ENCODE measurements around the gene CROCC.
"Not testable (repeated sequence)": the region's sequence is repeated elsewhere in the genome, so short reads cannot be mapped to it uniquely, and the experiment has no call there.

CROCC gene

GRCh38 chr1:16897653-16898052 is 24.1 kb upstream of the CROCC start:
- not testable (repeated sequence) for DNase-seq (ENCODE audit: low read depth in 2 of 2)

DNA sequence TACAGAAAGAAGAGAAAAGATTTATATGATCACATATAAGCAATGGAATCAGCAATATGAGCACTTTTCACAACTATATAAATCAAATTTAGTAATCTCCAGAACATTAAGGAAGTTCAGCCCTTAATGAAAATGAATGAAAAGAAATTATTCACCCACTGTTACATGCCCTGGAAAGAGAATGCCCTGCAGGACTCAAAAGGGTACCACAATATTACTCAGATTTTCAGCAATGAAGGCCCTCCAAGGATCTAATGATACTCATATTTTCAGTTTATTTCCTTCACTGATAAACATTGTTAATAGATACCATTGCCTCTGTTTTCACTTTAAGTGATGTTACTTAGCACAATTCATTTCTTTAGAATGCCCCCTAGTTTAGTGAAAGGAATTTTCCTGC is 23.4 kb upstream of the CROCC start:
- DNase-seq (ENCODE audit: low read depth in 2 of 2) = not testable (repeated sequence)

GRCh38 chr1:16899020-16899419 is 22.7 kb upstream of the CROCC start:
- not testable (repeated sequence) for DNase-seq (ENCODE audit: low read depth in 2 of 2)

- no peak for DNase-seq (ENCODE audit: low read depth in 2 of 2)
These were observed 21.0 kb upstream of the CROCC start for GRCh38 chr1:16900751-16901150.

GRCh38 chr1:16901371-16901770 is 20.4 kb upstream of the CROCC start:
- not testable (repeated sequence) for DNase-seq (ENCODE audit: low read depth in 2 of 2)

DNA sequence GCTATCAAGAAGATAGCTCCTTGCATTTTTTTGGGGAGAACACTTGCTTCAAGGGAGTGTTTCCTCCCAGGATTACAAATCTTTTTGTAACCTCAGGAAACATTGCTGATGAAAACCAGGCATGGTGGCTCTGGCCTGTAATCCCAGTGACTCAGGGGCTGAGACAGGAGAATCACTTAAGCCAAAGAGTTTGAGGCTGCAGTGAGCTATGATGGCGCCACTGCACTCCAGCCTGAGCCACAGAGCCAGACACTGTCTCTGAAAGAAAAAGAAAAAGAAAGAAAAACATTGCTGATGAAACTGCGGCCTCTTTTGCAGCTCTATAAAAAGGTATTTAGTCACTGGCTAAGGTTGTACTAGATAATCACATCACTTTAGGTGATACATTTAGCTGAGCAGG is 18.7 kb upstream of the CROCC start:
- DNase-seq (ENCODE audit: low read depth in 2 of 2) = peak in 1 of 2 experiments; percentile 42

DNA sequence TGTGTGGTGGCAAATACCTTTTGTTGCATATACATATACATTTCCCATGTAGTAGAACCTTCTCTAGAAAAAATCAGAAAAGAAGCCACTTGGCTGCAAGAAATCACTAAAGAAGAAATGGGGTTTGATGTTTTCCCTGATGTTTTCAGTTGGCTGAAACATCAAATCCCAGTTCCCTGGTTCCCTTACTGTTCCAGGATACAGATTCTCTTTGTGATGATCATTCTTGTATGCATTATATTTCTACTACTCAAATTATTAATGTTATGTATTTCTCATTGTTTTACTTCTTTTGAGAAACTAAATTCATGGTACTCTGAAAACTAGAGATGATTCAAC is 18.3 kb upstream of the CROCC start:
- DNase-seq (ENCODE audit: low read depth in 2 of 2) = no peak

DNA sequence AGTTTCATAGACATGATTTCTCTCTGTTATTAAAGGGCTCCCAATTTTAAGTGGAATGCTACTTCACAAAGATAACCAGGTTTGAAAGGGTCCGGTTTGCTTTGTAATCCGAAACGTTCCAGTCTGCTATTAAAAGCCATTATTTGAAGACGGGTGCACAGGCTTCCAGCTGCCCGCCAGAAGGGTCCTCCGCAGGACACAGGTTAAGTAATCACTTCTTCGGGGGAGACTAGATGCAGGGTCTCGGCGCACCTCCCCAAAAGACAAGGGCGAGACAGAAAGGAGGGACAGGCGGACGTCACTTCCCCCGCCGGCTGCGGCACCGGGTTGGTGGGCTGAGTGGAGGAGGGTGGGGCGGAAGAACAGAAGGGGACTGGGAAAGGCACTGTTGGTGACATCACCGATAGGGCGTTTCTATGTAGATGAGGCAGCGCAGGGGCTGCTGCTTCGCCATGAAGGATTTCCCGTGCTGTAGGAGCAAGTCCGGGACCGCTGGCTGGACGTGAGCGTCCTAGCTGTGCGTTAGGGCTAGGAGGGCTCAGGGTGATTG is 17.1 kb upstream of the CROCC start:
- DNase-seq (ENCODE audit: low read depth in 2 of 2) = peak; percentile 98

GRCh38 chr1:16905110-16905867 is 16.4 kb upstream of the CROCC start:
- DNase-seq (ENCODE audit: low read depth in 2 of 2) = peak; percentile 91

GRCh38 chr1:16905868-16906702 is 15.6 kb upstream of the CROCC start:
- no peak for DNase-seq (ENCODE audit: low read depth in 2 of 2)

GRCh38 chr1:16906873-16907272 is 14.9 kb upstream of the CROCC start:
- DNase-seq (ENCODE audit: low read depth in 2 of 2) = no peak

DNA sequence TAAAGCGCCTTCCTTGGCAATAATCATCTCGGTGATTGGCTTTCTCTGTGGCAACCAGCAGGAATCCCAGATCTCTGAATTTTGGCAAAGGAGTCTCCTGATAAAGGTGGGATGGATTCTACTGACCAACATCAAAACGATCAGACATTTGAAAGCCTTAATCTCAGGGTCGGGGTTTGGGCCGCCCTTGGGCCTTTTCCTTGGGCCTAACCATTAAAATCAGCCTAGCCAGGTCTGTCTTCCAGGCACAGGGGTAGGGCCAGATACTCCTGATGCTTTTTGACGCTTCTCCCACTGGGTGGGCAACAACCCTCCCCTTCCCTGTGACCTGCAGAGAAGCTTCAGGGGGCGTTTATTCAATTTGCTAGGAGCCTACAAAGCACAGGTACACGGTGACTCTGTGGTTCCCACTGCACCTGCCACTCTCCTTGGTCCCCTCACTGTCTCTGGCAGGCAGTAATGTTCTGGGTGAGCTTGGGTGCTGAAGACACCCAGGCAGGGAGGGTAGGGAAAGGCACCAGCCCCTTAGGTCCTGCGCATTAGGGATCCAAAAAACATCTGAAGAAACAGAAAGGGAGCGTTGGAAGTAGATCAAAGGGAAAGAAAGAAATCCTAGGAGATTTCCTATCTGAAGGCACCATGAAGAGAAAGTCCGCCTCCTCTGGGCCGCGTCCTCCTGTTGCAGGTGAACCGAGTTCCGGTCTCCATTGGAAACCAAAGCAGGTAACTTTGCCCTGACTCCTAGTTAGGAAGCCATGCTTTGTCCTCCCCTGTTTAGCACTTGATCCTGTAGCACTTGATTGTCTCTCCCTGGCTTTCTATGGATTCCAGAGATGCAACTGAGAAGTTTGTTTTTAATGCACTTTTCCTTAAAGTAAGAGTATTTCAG is 13.6 kb upstream of the CROCC start:
- no peak for DNase-seq (ENCODE audit: low read depth in 2 of 2)

- DNase-seq (ENCODE audit: low read depth in 2 of 2) = not testable (repeated sequence)
These were observed 9.6 kb upstream of the CROCC start for GRCh38 chr1:16911851-16912721.

- DNase-seq (ENCODE audit: low read depth in 2 of 2) = not testable (repeated sequence)
These were observed 9.0 kb upstream of the CROCC start for GRCh38 chr1:16912742-16913141.

DNA sequence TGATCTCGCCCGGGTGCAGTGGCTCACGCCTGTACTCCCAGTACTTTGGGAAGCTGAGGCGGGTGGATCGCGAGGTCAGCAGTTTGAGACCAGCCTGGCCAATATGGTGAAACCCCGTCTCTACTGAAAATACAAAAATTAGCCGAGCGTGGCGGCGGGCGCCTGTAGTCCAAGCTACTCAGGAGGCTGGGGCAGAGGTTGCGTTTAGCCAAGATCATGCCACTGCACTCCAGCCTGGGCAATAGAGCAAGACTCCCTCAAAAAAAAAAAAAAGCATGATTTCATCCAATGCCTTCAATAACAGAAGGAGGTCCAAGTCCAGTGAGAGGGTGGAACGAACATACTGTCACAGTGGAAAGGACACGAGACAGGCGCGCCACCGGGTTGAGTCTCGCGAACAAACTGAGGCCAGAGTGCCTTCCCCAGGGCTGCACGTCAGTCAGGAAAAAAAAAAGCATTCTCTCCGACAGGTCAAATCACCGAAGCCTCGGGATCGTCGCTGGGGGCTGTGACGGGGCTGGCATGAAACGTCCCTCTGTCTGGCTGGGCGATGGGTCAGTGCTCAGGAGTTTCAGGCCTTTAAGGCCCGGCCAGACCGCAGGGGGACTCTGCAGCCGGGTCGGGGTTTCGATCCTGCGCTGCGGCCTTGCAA is 8.4 kb upstream of the CROCC start:
- DNase-seq (ENCODE audit: low read depth in 2 of 2) = no peak

DNA sequence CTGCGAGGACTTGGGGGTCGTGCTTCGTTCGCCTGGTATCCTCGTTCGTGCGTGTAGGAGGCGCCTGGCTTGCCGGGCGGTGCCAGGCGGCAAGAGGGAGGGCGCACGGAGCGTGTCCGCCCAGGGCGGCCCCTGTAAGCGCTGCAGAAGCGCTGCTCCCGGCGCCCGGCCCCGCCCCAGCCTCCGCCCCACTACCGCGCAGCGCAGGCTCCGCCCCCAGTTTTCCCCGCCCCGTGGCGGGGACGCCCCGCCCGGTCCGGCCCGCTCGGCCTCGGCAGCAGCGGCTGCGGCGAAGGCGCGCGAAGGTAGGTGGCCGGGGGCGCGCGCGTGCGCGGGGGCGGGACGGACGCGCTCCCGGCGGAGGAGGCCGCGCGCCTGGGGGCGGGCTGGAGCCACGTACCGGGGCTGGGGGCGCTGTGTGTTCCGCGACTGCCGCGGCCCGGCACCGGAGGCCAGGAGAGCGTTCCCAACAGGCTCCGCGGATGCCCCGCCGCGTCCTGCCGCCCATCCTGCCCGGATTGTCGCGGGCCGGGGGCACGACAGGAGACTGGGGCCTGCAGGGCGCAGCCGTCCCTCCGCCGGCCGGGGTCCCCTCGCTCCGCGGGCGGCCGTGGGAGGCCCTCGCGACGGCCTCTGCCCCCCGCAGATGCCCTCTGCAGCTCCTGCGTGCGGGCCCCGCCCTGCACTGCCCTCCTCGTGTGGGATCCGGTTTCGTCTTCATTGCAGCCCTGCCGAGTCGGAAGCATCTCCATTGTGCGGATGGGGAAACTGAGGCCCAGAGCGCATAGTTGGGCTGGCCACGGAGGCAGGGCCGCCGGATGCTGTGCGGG is 7.7 kb upstream of the CROCC start:
- DNase-seq (ENCODE audit: low read depth in 2 of 2) = peak; percentile 92 to 96

DNA sequence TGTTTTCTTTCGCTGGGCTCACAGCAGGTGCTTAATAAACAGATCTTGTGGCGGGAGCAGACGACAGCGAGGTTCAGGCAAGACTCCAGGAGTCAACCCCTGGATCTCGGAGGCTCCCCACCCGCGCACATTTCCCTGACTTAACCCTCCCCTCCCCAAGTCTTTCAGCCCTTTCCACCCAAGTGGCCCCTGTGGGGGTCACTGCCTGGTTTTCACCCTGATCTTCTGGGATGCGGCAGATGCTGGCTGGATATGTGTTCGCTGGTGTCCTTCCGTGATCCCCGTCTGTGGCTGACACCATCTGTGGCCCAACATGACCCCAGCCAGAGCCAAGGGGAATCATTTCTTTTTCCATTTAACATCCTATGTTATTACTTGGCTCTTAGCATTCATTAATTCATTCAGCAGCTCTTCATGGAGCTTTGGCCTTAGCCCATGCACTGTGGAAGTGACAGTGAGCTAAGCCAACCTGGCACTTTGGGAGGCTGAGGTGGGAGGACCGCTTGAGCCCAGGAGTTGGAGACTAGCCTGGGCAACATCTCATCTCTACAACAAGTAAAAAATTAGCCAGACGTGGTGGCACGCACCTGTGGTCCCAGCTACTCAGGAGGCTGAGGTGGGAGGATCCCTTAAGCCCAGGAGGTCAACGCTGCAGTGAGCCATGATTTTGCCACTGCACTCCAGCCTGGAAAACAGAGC is 6.7 kb upstream of the CROCC start:
- not testable (repeated sequence) for DNase-seq (ENCODE audit: low read depth in 2 of 2)

- DNase-seq (ENCODE audit: low read depth in 2 of 2) = no peak
These were observed 6.1 kb upstream of the CROCC start for GRCh38 chr1:16915627-16915973.
